ENCODE data around the gene SEC31A.

SEC31A gene

DNA sequence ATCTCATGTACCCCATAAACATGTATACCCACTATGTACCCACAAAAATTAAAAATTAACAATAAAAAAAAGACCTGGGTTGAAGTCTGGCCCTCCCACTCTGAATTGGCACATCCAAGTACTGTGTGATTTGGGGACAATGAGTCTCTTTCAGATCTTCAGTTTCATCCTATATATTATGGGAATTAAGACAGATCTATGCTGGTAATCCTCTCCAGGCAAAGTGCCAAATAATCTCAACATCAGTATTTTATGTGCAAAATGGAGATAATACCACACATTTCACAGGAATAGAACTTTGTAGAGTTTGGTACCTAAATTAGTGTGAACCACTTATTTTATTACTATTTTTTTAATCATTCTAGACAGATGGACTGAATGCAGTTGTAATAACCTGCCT, 81.3 kb downstream of the SEC31A start:
- no peaks in the 10 kb centered on the region for H3K9me3 Mint-ChIP-seq
- peak overlapping the region in 1 of 3 experiments; percentile 56 for H3K27ac Mint-ChIP-seq
- H3K4me3 Mint-ChIP-seq: no peak overlapping the region
- peaks cover 18% of the 10 kb centered on the region for H3K4me1 Mint-ChIP-seq
- TF ChIP-seq, protein P1, sequence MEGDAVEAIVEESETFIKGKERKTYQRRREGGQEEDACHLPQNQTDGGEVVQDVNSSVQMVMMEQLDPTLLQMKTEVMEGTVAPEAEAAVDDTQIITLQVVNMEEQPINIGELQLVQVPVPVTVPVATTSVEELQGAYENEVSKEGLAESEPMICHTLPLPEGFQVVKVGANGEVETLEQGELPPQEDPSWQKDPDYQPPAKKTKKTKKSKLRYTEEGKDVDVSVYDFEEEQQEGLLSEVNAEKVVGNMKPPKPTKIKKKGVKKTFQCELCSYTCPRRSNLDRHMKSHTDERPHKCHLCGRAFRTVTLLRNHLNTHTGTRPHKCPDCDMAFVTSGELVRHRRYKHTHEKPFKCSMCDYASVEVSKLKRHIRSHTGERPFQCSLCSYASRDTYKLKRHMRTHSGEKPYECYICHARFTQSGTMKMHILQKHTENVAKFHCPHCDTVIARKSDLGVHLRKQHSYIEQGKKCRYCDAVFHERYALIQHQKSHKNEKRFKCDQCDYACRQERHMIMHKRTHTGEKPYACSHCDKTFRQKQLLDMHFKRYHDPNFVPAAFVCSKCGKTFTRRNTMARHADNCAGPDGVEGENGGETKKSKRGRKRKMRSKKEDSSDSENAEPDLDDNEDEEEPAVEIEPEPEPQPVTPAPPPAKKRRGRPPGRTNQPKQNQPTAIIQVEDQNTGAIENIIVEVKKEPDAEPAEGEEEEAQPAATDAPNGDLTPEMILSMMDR (IDR thresholded peaks at IDR 0.05; ENCODE audit: unreplicated experiment in 3 of 3): no peak
- no peaks in the 10 kb centered on the region for H3K36me3 Mint-ChIP-seq (ENCODE audit: low read depth)
- H3K27me3 Mint-ChIP-seq (ENCODE audit: low read depth): no peaks in the 10 kb centered on the region

DNA sequence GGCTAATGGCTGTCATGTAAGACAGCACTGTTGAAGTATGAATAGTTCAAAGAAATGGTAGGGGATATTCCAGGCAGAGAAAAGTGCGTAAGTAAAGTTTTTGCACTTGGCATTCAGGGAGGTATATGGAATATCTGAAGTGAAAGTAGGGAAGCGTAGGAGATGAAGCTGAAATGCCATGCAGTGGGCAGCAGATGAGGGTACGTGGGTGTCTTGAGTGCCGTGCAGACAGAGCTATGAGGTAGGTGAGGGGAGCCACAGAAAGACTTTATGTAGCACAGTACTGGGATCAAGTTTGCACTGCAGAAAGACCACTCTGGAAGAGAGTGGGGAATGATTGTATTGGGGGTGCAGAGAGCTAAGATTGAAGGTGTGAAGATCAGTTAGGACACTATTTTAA, 87.2 kb downstream of the SEC31A start:
- H3K27me3 Mint-ChIP-seq (ENCODE audit: low read depth): peaks cover 14% of the 10 kb centered on the region
- H3K9me3 Mint-ChIP-seq: no peaks in the 10 kb centered on the region
- TF ChIP-seq, protein P1 (IDR thresholded peaks at IDR 0.05; ENCODE audit: unreplicated experiment in 3 of 3): no peak
- H3K4me1 Mint-ChIP-seq: peaks cover 13% of the 10 kb centered on the region
- no peak overlapping the region for H3K4me3 Mint-ChIP-seq
- no peaks in the 10 kb centered on the region for H3K36me3 Mint-ChIP-seq (ENCODE audit: low read depth)
- no peak overlapping the region for H3K27ac Mint-ChIP-seq

DNA sequence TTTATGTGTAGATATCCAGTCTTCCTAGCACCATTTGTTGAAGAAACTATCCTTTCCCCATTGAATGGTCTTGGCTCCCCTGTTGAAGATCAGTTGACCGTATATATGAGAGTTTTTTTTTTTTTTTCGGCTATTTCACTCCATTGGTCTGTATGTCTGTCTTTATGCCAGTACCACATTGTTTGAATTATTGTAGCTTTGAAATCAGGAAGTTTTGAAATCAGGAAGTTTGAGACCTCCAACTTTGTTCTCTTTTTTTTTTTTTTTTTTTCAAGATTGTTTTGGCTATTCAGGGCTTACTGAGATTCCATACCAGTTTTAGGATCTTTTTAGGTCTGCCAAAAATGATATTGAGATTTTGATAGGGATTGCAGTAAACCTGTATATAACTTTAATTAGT, 88.0 kb downstream of the SEC31A start:
- Mint-ChIP-seq H3K36me3 (ENCODE audit: low read depth) (no peaks in the 10 kb centered on the region), H3K4me3 (no peak overlapping the region), H3K4me1 (peaks cover 13% of the 10 kb centered on the region), H3K27me3 (ENCODE audit: low read depth) (peaks cover 14% of the 10 kb centered on the region), H3K27ac (no peak overlapping the region), H3K9me3 (no peaks in the 10 kb centered on the region)
- TF ChIP-seq, protein P1 (IDR thresholded peaks at IDR 0.05; ENCODE audit: unreplicated experiment in 3 of 3): no peak

DNA sequence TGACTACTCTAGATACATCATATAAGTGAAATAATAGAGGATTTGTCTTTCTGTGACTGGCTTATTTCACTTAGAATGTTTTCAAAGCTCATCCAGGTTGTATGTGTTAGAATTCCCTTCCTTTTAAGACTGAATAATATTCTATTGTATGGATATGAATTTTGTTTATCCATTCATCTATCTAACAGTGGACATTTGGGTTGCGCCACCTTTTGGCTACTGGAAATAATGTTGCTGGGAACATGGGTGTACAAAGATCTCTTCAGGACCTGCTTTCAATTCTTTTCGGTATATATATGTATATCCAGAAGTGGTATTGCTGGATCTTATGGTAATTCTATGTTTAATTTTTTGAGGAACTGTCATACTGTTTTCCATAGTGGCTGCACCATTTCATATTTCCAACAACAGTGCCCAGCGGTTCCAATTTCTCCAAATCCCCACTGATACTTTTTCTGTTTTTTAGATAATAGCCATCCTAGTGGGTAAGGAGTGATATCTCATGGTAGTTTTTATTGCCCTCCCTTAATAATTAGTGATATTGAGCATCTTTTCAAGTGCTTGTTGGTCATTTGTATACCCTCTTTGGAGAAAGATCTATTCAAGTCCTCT, 88.9 kb downstream of the SEC31A start:
- peaks cover 19% of the 10 kb centered on the region for H3K27me3 Mint-ChIP-seq (ENCODE audit: low read depth)

DNA sequence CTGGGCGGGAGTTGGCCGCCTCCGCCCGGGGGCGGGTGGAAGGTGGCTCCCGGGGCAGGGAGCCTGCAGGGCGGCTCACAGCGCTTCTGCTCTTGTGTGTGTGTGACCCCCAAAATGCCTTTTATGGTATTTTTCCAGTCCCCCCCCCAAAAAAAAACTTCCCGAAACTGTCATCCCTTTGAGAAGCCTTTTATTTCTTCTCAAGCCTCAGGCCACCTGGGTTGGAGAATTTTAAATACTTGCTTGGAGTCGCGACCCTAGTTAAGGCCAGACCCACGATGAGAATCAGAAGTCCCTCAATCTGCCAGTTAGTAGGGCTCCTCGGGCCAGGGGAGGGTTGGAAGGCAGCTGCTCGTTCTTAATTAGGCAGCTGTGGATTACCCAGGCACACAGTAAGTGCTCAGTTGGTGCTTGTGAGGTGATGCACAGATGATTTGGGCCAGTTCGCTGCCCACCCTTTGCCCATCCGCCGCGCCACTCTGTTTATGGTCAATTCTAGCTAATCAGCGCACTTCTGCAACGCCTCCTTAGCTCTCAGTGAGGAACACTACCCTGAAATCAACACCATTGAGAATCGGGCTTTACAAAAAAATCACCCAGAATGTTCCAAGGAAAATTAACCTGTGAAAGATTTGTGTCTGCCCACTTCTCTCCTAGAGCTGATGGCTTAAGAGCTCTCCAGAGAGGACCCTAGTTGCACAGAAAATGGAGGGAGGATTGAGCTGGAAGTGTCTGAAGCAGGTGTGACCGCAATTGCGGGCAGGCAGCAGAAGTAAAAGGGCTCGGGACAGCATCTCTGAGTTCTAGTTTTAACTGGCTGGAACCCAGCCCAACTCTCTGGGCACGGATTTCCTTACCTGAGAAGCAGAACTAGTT, 91.7 kb downstream of the SEC31A start:
- TF ChIP-seq, protein P1 (IDR thresholded peaks at IDR 0.05; ENCODE audit: unreplicated experiment in 3 of 3): no peak
- peak overlapping the region in 2 of 3 experiments; percentile 34 to 74 for H3K27ac Mint-ChIP-seq
- H3K4me3 Mint-ChIP-seq: peak overlapping the region; percentile 87 to 93 (median 92)
- H3K4me1 Mint-ChIP-seq: peaks cover 28% of the 10 kb centered on the region
- peaks cover 35% of the 10 kb centered on the region for H3K27me3 Mint-ChIP-seq (ENCODE audit: low read depth)
- peaks cover 3% of the 10 kb centered on the region for H3K36me3 Mint-ChIP-seq (ENCODE audit: low read depth)
- H3K9me3 Mint-ChIP-seq: no peaks in the 10 kb centered on the region

More for the DNA sequence above, 88.9 kb downstream of the SEC31A start:
- Mint-ChIP-seq H3K4me3 (peak overlapping the region; percentile 18 to 77 (median 27)), H3K36me3 (ENCODE audit: low read depth) (no peaks in the 10 kb centered on the region), H3K27ac (no peak overlapping the region), H3K4me1 (peaks cover 19% of the 10 kb centered on the region), H3K9me3 (no peaks in the 10 kb centered on the region)
- TF ChIP-seq, protein P1 (IDR thresholded peaks at IDR 0.05; ENCODE audit: unreplicated experiment in 3 of 3): peak; percentile 42 to 49 (median 49)
